GM21526 (cell line): ENCODE results near the gene BDH2.
A peak's percentile ranks its signal among the peaks of the same experiment; 100 is the strongest.

ENCODE experiments used
- ATAC-seq: cut with Tn5 transposase; IDR thresholded peaks from one replicate; pipeline ENCODE4 v1.9.1; 2021; ENCODE audit warnings: moderate library complexity; ENCODE audit not compliant: unreplicated experiment, low FRiP score

Gene BDH2

GRCh38 chr4:103099691-103100392, at the start of gene BDH2:
BDH2 (minus strand) TSS chr4:103099834; CDS start chr4:103096254, 3,580 bp downstream.
- peak; percentile 96 for ATAC-seq

- no peak for ATAC-seq
These were observed 45.3 kb upstream of the BDH2 start for GRCh38 chr4:103144926-103145325.

GRCh38 chr4:103137446-103137827, 37.8 kb upstream of the BDH2 start:
- no peak for ATAC-seq

- no peak for ATAC-seq
These were observed 37.2 kb upstream of the BDH2 start for GRCh38 chr4:103136671-103137445.

- no peak for ATAC-seq
These were observed 29.5 kb upstream of the BDH2 start for GRCh38 chr4:103129174-103129573.

GRCh38 chr4:103126126-103126525, 26.5 kb upstream of the BDH2 start:
- no peak for ATAC-seq

- no peak for ATAC-seq
These were observed 23.5 kb upstream of the BDH2 start for GRCh38 chr4:103123114-103123513.

- ATAC-seq: no peak
These were observed 18.5 kb upstream of the BDH2 start for GRCh38 chr4:103118166-103118565.

GRCh38 chr4:103111598-103111997, 12.0 kb upstream of the BDH2 start:
- ATAC-seq: no peak

- no peak for ATAC-seq
These were observed 8.9 kb upstream of the BDH2 start for GRCh38 chr4:103108542-103108941.

GRCh38 chr4:103105558-103106356, 6.1 kb upstream of the BDH2 start:
- no peak for ATAC-seq

- no peak for ATAC-seq
These were observed 5.3 kb upstream of the BDH2 start for GRCh38 chr4:103104886-103105285.

GRCh38 chr4:103100691-103101090, 1.1 kb upstream of the BDH2 start:
- no peak for ATAC-seq

GRCh38 chr4:103098756-103099440, 736 bp downstream of the BDH2 start:
- no peak for ATAC-seq

GRCh38 chr4:103098341-103098740, 1.3 kb downstream of the BDH2 start:
- ATAC-seq: no peak

- no peak for ATAC-seq
These were observed 2.5 kb downstream of the BDH2 start for GRCh38 chr4:103097112-103097511.

- ATAC-seq: no peak
These were observed 4.6 kb downstream of the BDH2 start for GRCh38 chr4:103095080-103095479.

GRCh38 chr4:103092245-103092644, 7.4 kb downstream of the BDH2 start:
- ATAC-seq: no peak

- ATAC-seq: peak; percentile 81
These were observed 7.9 kb downstream of the BDH2 start for GRCh38 chr4:103091601-103092223.

GRCh38 chr4:103089481-103089880, 10.2 kb downstream of the BDH2 start:
- ATAC-seq: no peak
